K562 (cell line): ENCODE data around the gene SPRED2. TPM values are rescaled to one million over a fixed set of nuclear protein-coding genes. Genes with fewer than 3 reads are reported as not detected.

Source experiments
- BRF1 ChIP-seq: IDR thresholded peaks from 3 replicates; pipeline ENCODE4 v1.6.1; 2011; ENCODE audit warnings: borderline replicate concordance, mild to moderate bottlenecking; ENCODE audit not compliant: insufficient read length; ENCODE audit errors: extremely low read depth
- COPS2 ChIP-seq: fragments of 450-650 bp; conservative IDR thresholded peaks from 2 replicates; pipeline ENCODE4 v1.6.1; 2016; ENCODE audit warnings: mild to moderate bottlenecking, moderate library complexity
- CTBP1 ChIP-seq: fragments of 450-650 bp; IDR thresholded peaks from 2 replicates; pipeline ENCODE4 v1.6.1; 2016; ENCODE audit warnings: borderline replicate concordance
- EP300 ChIP-seq: IDR thresholded peaks from 2 replicates; pipeline ENCODE4 v1.6.1; 2012; ENCODE audit warnings: low read length, improper control_type of control experiment
- GABPB2 ChIP-seq: fragments of 250-450 bp; sonication (Bioruptor Pico); conservative IDR thresholded peaks from 2 replicates; pipeline ENCODE4 v1.5.1; 2021; ENCODE audit warnings: mild to moderate bottlenecking
- HMG20A ChIP-seq: fragments of 450-650 bp; formaldehyde crosslinking; conservative IDR thresholded peaks from 2 replicates; pipeline ENCODE4 v1.4.0; 2020; ENCODE audit warnings: mild to moderate bottlenecking, mixed read lengths
- KLF13 ChIP-seq: fragments of 450-650 bp; IDR thresholded peaks from 2 replicates; pipeline ENCODE4 v1.6.1; 2016; ENCODE audit warnings: missing genetic modification characterization, low read depth, mild to moderate bottlenecking, missing compliant biosample characterization, moderate library complexity, borderline replicate concordance
- MEF2A ChIP-seq: IDR thresholded peaks from 2 replicates; pipeline ENCODE4 v1.6.1; 2011; ENCODE audit warnings: low read depth, mild to moderate bottlenecking, low read length, moderate library complexity; ENCODE audit not compliant: control insufficient read depth
- NFATC3 ChIP-seq: fragments of 450-650 bp; IDR thresholded peaks from 2 replicates; pipeline ENCODE4 v1.6.1; 2017; ENCODE audit warnings: mild to moderate bottlenecking
- NFYB ChIP-seq: IDR thresholded peaks from 2 replicates; pipeline ENCODE4 v1.6.1; 2011; ENCODE audit warnings: mild to moderate bottlenecking, moderate library complexity; ENCODE audit not compliant: insufficient read length; ENCODE audit errors: extremely low read depth
- PHB2 ChIP-seq: fragments of 450-650 bp; IDR thresholded peaks from 2 replicates; pipeline ENCODE4 v1.6.1; 2017; ENCODE audit warnings: low read depth
- POLR2H ChIP-seq: IDR thresholded peaks from 2 replicates; pipeline ENCODE4 v1.6.1; 2016; ENCODE audit warnings: missing genetic modification characterization, low read depth, mild to moderate bottlenecking, control low read depth, missing compliant biosample characterization, moderate library complexity
- RBBP5 ChIP-seq: fragments of 200-600 bp; sonication (generic); IDR thresholded peaks from 2 replicates; pipeline ENCODE4 v1.6.1; 2012; ENCODE audit warnings: borderline replicate concordance, mild to moderate bottlenecking, low read length, control low read depth, inconsistent platforms; ENCODE audit not compliant: insufficient read depth, poor library complexity, severe bottlenecking
- RFX1 ChIP-seq: fragments of 450-650 bp; IDR thresholded peaks from 2 replicates; pipeline ENCODE4 v1.6.1; 2016; ENCODE audit warnings: mild to moderate bottlenecking, moderate library complexity
- SAFB2 ChIP-seq: fragments of 200-400 bp; formaldehyde crosslinking; IDR thresholded peaks from 2 replicates; pipeline ENCODE4 v1.6.1; 2018; ENCODE audit warnings: borderline replicate concordance, low read length, low read depth, moderate library complexity; ENCODE audit not compliant: severe bottlenecking
- SOX6 ChIP-seq: fragments of 450-650 bp; IDR thresholded peaks from 2 replicates; pipeline ENCODE4 v1.6.1; 2014; ENCODE audit warnings: mild to moderate bottlenecking
- SRF ChIP-seq, 2 experiments: fragments of 250-450, 450-650 bp in 1 of 2; sonication (Bioruptor Pico) in 1 of 2; sonication (generic) in 1 of 2; formaldehyde crosslinking; IDR thresholded peaks; 2 replicates each; pipeline versions ENCODE4 v1.5.0 to v1.5.1; 2020 to 2022; ENCODE audit warnings: mild to moderate bottlenecking in 1 of 2, missing genetic modification reagents in 1 of 2
- SRSF9 ChIP-seq: fragments of 200-400 bp; formaldehyde crosslinking; IDR thresholded peaks from 2 replicates; pipeline ENCODE4 v1.6.1; 2017; ENCODE audit warnings: low read depth, low read length, borderline replicate concordance
- TCF3 ChIP-seq: sonication (generic); formaldehyde crosslinking; IDR thresholded peaks from 2 replicates; pipeline ENCODE4 v1.4.0; 2020; ENCODE audit warnings: mild to moderate bottlenecking, missing genetic modification reagents
- THRAP3 ChIP-seq: fragments of 450-650 bp; IDR thresholded peaks from 2 replicates; pipeline ENCODE4 v1.6.1; 2016; ENCODE audit warnings: mild to moderate bottlenecking, inconsistent platforms, borderline replicate concordance
- polyA plus RNA-seq, 8 experiments: library from polyadenylated mRNA; depleted of rRNA in 4 of 8; stranded (reverse) in 5 of 8; unstranded in 3 of 8; fragments of >200 nt; fragmentation: Nextera tagmentation in 2 of 8; fragmentation: Illumina TruSeq in 1 of 8; extraction: Ambion mirVana in 2 of 8; extraction: Trizol in 1 of 8; gene quantifications; 2 replicates each; pipeline versions ENCODE4 v1.2.1 to v1.2.3, GENCODE V29; 2011 to 2014; ENCODE audit warnings: inconsistent platforms in 1 of 8, missing spikeins in 1 of 8
- total RNA-seq, 7 experiments: library from RNA; depleted of rRNA in 6 of 7; stranded (reverse); fragments of >200 nt in 6 of 7; fragmentation: Illumina TruSeq in 2 of 7; extraction: Trizol in 2 of 7; gene quantifications; 2 replicates each; pipeline versions ENCODE4 v1.2.1 to v1.2.3, GENCODE V29; 2011 to 2021; ENCODE audit warnings: low replicate concordance in 1 of 7
- TF ChIP-seq, protein P1 (sequence below): sonication (generic); formaldehyde crosslinking; IDR thresholded peaks from 2 replicates; pipeline ENCODE4 v1.8.0; 2022; ENCODE audit warnings: mild to moderate bottlenecking, missing genetic modification reagents
- TF ChIP-seq, protein P2 (sequence below): fragments of 450-650 bp; IDR thresholded peaks from 2 replicates; pipeline ENCODE4 v1.6.1; 2017; ENCODE audit warnings: antibody characterized with exemption
- TF ChIP-seq, protein P3 (sequence below): fragments of 450-650 bp; formaldehyde crosslinking; IDR thresholded peaks from 2 replicates; pipeline ENCODE4 v1.4.0; 2020; ENCODE audit warnings: mild to moderate bottlenecking, moderate library complexity
- TF ChIP-seq, protein P4 (sequence below): fragments of 250-450 bp; sonication (Bioruptor Pico); IDR thresholded peaks from 2 replicates; pipeline ENCODE4 v1.4.0; 2020; ENCODE audit warnings: mild to moderate bottlenecking, moderate library complexity

SPRED2 gene
- total and polyA plus RNA-seq, 9 of the 15 experiments (the other 6 are each of a cell fraction or from before 2014, with no cell fraction given) = 4.6 to 50.8 (median 14.1) TPM

DNA sequence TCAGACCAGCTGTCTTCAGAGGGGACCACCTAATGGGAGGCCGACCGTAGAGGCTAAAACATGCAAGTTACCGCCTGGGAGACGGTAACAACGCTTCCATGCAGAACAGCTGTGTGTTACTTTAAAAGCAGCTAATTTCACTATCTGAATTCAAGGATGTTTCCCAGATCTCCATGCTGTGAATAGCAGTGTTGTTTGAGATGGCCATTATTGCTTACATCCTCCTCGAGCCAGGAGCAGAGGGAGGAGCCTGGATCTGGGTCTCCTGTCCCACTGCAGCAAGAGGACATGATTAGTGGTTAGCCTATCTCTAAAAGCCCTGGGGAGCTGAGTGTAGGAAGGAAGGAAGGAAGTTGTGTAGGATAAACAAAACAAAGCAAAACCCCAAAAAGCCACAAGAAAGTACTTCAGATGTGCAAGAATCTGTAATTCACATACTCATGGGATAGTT is 153.8 kb downstream of the SPRED2 start (continued):
- TF ChIP-seq NFATC3 = no peak
- TF ChIP-seq, protein P1, sequence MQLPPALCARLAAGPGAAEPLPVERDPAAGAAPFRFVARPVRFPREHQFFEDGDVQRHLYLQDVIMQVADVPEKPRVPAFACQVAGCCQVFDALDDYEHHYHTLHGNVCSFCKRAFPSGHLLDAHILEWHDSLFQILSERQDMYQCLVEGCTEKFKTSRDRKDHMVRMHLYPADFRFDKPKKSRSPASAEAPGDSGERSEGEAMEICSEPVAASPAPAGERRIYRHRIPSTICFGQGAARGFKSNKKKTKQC (CRISPR knock-in tag) = no peak
- TF ChIP-seq, protein P2, sequence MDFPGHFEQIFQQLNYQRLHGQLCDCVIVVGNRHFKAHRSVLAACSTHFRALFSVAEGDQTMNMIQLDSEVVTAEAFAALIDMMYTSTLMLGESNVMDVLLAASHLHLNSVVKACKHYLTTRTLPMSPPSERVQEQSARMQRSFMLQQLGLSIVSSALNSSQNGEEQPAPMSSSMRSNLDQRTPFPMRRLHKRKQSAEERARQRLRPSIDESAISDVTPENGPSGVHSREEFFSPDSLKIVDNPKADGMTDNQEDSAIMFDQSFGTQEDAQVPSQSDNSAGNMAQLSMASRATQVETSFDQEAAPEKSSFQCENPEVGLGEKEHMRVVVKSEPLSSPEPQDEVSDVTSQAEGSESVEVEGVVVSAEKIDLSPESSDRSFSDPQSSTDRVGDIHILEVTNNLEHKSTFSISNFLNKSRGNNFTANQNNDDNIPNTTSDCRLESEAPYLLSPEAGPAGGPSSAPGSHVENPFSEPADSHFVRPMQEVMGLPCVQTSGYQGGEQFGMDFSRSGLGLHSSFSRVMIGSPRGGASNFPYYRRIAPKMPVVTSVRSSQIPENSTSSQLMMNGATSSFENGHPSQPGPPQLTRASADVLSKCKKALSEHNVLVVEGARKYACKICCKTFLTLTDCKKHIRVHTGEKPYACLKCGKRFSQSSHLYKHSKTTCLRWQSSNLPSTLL = no peak
- TF ChIP-seq, protein P3, sequence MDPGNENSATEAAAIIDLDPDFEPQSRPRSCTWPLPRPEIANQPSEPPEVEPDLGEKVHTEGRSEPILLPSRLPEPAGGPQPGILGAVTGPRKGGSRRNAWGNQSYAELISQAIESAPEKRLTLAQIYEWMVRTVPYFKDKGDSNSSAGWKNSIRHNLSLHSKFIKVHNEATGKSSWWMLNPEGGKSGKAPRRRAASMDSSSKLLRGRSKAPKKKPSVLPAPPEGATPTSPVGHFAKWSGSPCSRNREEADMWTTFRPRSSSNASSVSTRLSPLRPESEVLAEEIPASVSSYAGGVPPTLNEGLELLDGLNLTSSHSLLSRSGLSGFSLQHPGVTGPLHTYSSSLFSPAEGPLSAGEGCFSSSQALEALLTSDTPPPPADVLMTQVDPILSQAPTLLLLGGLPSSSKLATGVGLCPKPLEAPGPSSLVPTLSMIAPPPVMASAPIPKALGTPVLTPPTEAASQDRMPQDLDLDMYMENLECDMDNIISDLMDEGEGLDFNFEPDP = no peak
- peak; percentile 25; the same call in 1 of the 2 replicates for TF ChIP-seq TCF3 (CRISPR knock-in tag)
- peak; percentile 15; the same call in 1 of the 2 replicates for TF ChIP-seq EP300
- no peak for TF ChIP-seq RFX1
- TF ChIP-seq SRF (CRISPR knock-in tag; IDR thresholded peaks at IDR 0.05) = no peak
- TF ChIP-seq, protein P4, sequence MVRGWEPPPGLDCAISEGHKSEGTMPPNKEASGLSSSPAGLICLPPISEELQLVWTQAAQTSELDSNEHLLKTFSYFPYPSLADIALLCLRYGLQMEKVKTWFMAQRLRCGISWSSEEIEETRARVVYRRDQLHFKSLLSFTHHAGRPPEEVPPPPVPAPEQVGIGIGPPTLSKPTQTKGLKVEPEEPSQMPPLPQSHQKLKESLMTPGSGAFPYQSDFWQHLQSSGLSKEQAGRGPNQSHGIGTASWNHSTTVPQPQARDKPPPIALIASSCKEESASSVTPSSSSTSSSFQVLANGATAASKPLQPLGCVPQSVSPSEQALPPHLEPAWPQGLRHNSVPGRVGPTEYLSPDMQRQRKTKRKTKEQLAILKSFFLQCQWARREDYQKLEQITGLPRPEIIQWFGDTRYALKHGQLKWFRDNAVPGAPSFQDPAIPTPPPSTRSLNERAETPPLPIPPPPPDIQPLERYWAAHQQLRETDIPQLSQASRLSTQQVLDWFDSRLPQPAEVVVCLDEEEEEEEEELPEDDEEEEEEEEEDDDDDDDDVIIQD (CRISPR knock-in tag) = no peak
- no peak for TF ChIP-seq BRF1
- no peak for TF ChIP-seq RBBP5
- no peak for TF ChIP-seq NFYB
- TF ChIP-seq POLR2H (tag) = 0 out of 2 replicates have a peak, but pooled peaks have one; percentile 45
- TF ChIP-seq CTBP1 = peak; percentile 35; the same call in 1 of the 2 replicates
- no peak for TF ChIP-seq KLF13 (tag)
- TF ChIP-seq SRSF9 = no peak
- TF ChIP-seq MEF2A = no peak
- no peak for TF ChIP-seq PHB2
- no peak for TF ChIP-seq GABPB2 (CRISPR knock-in tag)
- TF ChIP-seq COPS2 = no peak
- no peak for TF ChIP-seq SAFB2
- no peak for TF ChIP-seq HMG20A (CRISPR knock-in tag)
- TF ChIP-seq THRAP3 = no peak
- peak; percentile 49; the same call in 1 of the 2 replicates for TF ChIP-seq SOX6
